Skin epidermis (tissue), 12 donors: Measurements from ENCODE around the gene PIWIL4.

Experiments used
- H3K27ac ChIP-seq, 21 experiments: fragments of 200-600 bp; sonication (generic) in 11 of 21; one replicate each; pipeline ENCODE4 v1.5.0; 2020; ENCODE audit warnings: mild to moderate bottlenecking in 3 of 21, inconsistent platforms in 2 of 21, moderate library complexity in 2 of 21
- H3K4me3 ChIP-seq, 7 experiments: fragments of 200-600 bp; sonication (generic) in 2 of 7; one replicate each; pipeline ENCODE4 v1.5.0; 2020; ENCODE audit warnings: inconsistent platforms in 2 of 7, mild to moderate bottlenecking in 2 of 7, moderate library complexity in 1 of 7

The PIWIL4 gene

DNA sequence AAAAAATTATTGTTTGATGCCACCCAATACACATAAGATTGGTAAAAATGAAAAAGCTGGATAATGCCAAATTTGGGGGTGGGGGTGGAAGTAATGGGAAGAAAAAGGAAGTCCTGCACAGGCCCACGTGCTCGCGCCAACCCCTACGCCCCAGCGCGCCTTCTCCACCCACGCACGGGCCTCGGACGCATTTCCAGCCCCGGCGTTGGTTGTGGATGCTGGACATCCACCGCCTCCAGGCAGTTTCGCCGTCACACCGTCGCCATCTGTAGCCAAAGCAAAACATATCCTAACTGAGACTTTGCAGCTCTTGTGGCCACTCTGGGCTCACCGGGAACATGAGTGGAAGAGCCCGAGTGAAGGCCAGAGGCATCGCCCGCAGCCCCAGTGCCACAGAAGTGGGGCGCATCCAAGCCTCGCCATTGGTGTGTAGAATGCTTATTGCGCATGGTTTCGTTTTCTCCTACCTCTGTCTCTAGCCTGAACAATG lies at the start of gene PIWIL4:
Gene PIWIL4 (plus strand): TSS at position 188 of the 490 bp plus-strand sequence. CDS start 151 bp downstream, at position 339.
- H3K4me3 ChIP-seq = no peak within 1 kb of the TSS
- H3K27ac ChIP-seq = no peak within 1 kb of the TSS

DNA sequence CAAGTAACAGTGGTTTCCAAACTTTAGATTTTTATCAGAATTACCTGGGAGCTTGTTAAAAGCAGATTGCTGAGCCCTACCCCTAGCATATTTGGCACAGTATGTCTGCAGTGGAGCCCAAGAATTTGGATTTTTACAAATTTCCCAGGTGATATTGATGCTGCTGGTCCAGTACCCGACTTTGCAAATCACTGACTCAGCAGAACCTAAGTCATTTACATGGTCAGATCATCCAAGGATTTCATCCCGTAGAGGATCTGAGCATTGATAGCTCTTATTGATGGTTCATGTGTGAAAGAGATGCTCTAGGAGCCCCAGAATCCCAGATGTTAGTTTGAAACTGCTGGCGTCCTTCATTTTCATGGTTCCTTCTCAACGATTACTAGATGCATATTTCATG lies 48.9 kb upstream of the PIWIL4 start:
- Histone ChIP-seq H3K4me3 (no peak overlapping the region), H3K27ac (no peak overlapping the region)

DNA sequence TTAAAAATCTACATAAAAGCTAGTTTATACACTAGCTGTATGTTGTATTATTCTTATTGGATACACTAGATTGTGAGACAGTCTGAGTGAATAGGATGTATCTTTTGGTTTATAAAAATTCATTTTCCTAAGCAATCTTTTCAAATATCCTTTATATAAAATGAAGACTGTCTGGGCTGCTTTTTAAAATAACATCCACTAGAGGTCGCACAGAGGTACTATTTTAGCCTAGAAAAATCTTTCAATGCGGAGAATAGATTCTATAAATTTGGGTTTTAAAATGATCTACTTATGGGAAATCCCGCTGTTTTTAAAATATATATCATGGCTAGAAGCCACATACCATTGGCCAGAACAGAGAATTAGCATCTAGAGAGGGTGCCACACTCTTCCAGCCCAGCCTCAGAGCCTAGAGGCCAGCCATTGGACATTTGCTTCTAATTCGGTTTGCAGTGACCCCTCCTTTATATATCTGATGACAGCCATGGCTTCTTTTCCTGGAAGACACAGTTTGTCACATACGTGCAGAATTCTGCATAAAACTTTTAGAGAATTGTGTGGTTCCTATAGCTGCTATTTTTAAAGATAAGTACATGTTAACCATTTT lies 47.6 kb upstream of the PIWIL4 start:
- H3K27ac ChIP-seq = no peak overlapping the region

DNA sequence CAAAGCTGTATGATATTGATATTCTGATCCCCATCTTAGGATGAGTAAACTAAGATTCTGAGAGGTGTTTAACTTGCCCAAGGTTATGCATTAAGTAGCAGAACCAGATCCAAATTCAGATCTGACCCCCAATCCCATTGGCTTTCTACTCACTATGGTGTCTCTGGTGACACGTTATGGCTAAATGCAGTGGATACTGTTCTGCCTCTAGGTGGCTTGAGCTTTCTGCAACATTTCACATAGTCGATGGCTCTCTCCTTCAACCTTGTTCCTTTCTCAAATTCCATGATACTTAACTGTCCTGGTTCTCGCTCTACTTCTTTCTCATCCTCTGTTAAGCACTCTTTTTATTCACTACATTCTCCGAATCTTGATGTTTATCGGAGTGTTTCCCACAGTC lies 45.5 kb upstream of the PIWIL4 start:
- Histone ChIP-seq H3K4me3 (no peak overlapping the region), H3K27ac (no peak overlapping the region)

More for the DNA sequence above, 47.6 kb upstream of the PIWIL4 start:
- H3K4me3 ChIP-seq = no peak overlapping the region

DNA sequence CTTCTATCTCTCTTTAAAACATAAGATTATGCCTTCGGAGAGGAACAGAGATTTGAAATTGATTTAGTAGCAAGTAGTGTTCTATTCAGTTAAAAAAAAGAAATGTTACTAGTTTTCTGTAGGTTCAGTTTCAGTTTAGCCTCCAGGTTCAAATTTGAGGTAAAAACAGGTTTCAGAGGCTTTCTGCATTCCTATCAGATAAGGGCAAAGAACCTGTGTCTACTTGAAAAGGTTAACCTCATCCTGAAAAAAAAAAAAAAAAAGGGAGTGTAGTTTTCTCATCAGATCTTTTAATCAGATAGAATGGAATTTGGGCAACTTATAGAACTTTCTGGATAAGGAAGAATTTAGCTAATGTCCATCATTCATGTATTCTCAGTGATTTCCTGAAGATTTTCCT lies 42.8 kb upstream of the PIWIL4 start:
- H3K4me3 ChIP-seq = no peak overlapping the region
- no peak overlapping the region for H3K27ac ChIP-seq

DNA sequence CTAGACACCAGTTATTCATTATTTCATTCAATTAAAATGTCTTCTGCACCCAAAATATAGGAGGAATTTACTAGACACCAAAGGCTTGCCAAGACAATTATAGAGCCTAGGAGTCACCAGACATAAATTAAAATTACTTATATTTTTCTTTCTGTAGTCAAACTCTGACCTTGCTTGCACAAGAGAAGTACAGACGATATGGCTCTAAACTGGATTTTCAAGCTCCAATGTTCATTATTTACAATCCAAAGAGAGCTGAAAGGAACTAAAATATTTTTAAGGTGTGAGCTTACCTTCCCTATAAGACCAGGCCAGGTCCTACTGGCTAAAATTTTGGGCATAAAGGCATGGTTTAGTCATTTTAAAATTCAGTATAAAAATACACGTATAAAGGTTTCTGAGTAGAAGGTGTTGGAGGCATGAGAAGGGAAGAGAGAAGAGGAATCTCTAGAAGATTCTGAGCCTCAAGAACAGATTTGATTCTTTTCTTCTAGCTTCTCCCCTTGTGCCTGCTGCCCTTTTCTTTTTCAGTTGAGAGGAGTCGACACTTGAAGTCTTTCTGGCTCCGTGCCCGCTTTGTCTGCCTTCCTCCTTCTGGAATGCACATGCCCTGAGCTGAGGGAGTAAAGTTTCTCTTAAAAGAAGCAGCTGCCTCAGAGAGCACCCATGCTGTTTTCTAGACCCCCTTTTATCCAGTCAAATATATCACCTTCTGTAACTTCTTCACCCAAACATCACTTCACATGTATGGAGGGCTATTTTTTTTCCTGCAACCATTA lies 41.4 kb upstream of the PIWIL4 start:
- H3K27ac ChIP-seq = peak overlapping the region in 1 of 21 experiments; percentile 19
- H3K4me3 ChIP-seq = no peak overlapping the region

DNA sequence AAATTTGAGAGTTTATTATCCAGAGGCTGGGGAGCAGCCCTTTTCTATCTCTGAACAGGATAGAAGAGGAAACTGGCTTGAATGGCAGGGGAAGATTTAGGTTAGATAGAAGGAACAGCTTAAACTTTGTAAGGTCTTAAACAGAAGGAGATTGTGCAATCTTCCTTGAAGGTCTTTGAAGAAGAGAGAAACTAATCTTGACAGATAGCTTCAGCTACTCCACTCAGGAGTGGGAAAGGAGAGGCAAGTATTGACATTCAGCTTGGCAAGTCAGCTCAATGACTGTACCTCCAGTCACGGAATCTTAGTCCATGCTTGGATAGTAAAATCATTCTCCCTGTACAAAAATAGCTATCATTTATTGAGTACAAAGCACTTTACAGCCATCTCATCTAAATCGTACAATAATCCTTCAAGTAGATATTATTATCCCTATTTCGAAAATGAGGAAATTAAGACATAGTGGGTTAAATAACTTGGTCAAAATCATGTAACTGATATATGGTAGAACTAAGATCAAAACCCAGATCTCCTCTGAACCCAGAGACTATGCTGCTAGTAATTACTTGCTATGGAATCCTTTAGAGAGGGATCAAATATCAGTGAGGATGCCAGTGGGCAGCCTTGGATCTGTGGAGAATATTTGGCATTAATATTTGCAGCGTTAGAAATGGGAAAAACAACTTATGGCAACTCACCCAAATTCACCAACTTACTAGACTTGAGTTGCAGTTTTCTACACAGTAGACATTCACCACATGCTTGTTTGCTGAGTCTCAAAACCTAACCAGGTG lies 40.3 kb upstream of the PIWIL4 start:
- no peak overlapping the region for H3K27ac ChIP-seq
- no peak overlapping the region for H3K4me3 ChIP-seq

DNA sequence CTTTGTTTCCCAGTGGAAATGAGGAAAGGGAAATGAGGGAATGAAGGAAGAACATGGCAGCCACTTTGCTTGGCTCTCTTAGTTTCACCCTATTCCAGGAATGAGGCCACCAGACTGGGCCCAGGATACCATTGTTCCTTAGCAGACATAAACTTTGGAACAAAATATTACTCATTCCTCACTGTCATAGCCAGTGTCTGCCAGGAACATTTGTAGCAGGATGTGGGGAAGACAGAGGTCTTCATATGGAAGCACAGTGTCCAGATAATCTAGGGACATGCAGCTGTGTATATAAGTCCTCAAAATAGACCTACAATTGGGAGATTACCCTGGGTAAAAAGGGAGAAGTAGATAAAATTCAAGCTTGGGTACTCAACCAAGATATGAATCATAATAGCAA lies 38.6 kb upstream of the PIWIL4 start:
- H3K4me3 ChIP-seq = no peak overlapping the region
- H3K27ac ChIP-seq = no peak overlapping the region

DNA sequence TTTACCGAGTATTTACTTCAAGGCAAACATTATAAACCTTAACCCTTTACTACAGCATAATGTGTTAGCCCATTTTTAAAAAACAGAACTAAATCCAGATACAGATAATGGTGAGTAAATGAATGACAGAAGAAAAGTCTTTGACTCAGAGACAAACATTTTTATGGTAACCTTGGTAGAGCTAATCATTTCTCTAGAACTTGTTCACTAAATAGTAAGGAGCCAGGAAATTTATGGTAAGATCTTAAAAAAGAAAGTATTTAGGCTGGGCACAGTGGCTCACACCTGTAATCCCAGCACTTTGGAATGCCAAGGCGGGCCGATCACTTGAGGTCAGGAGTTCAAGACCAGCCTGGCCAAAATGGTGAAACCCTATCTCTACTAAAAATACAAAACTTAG lies 35.0 kb upstream of the PIWIL4 start:
- no peak overlapping the region for H3K27ac ChIP-seq
- no peak overlapping the region for H3K4me3 ChIP-seq

DNA sequence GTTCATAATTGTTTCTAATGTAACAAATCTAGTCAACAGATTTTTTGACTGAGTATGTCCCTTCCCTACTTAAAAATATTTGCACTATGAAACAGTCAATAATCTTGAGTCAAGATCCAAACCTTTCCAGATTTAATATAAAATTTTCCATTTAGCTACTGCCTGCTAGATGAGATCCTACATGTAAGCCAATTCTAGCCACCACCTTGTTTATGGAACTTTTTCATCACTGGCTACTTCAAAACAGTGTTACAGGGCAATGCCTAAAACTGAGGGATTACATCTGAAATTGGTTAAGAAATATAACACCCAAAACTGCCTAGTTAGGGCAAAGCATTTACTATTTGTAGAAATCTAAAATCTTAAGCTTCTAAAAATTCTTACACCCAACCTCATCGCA lies 34.0 kb upstream of the PIWIL4 start:
- no peak overlapping the region for H3K4me3 ChIP-seq
- H3K27ac ChIP-seq = no peak overlapping the region

DNA sequence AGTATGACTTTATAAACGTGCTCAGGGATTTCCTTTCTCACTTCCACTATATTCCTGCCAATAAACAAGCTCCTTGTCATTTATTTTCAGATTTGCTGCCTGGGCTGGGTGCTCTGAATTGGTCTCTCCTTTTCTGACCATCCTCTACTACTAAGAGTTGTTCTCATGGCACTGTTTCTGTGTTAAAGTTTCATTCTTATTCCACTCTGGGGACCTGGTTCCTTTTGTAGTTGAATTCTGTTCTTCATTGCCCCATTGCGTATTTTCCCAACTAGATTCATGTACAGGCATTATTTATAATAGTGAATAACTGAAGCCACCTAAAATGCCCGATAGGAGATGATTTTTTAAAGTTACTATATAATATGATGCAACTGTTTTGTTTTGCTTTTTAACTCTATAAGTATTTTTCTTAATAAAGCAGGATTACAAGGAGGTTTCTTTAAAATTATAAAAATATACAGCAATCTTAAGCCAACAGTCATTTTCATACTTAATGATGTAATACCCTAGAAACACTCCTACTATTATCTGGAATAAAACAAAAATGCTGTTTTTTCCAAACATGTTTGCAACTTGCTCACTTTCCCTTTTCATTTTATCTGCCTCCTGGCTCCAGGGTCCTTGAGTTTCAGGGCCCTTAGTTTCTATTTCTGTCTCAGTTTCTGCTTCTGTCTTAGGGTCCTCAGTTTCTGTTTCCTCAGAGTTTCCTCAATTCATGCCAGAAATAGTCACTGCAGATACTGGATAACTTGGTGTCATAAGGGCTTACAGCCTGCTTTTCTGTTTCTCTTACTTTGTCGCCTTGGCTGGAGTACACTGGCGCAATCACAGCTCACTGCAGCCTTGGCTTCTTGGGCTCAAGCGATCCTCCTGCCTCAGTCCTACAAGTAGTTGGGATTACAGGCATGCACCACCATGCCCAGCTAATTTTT lies 33.2 kb upstream of the PIWIL4 start:
- peak overlapping the region in 1 of 21 experiments; percentile 29 for H3K27ac ChIP-seq
- no peak overlapping the region for H3K4me3 ChIP-seq

DNA sequence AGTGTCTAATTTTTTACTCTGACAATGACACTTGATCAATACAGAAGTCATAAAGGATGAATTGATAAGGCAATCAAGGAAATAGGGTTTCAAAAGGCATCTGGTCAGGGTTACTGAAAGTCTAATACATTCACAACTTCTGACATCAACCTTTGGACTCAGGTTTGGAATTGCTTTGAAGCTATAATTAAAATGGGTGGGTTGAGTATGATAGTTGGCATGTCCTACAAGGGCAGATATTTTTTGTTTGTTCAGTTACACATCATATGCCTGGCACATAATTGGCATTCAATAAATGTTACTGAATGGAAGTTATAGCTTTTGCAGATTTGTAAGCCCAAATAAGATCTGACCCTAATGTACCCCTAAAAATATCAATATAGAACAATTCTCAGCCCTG lies 30.8 kb upstream of the PIWIL4 start:
- Histone ChIP-seq H3K27ac (no peak overlapping the region), H3K4me3 (no peak overlapping the region)

DNA sequence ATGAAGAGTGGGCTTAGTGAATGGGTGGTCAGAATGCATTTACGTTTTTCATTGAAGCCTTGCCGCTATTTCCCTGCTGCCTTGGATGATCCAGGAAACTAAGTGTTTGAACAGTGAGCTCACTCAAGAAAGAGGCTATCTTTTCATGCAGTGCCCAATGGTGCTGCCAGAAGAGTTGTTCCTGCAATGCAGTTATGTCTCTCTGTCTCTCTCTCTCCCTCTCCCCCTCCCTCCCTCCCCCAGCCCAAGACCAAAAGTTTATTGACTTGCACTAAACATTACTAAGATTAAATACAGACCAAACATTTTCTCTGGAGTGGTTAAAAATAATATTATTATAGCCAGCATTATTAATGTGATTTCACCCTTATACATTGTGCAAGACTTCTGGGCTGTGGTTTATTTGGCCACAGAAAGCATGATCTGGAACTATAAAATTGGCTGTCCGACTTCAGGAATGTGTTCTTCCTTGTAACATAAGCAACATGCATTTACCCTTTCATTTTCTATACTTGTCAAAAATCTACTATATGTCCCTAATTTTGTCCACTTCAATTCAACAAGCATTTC lies 30.1 kb upstream of the PIWIL4 start:
- Histone ChIP-seq H3K4me3 (no peak overlapping the region), H3K27ac (no peak overlapping the region)

DNA sequence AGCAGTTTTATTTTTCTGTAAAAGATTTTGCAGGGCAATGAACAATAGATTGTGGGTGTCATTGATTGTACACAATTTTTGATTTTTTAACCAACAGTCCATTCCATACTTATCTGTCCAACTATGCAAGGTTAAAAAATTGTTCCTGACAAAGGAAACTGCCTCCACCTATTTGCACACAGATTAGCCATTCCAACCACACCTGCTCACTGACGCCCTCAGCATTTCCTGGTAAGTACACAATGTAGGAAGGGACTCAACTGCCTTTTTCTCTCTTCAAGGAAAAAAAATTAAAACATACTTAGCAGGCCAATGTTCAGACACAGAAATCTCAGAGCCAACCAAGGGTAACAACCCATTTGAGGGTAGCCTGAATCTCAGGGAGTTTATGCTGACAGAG lies 27.7 kb upstream of the PIWIL4 start:
- Histone ChIP-seq H3K27ac (no peak overlapping the region), H3K4me3 (no peak overlapping the region)

DNA sequence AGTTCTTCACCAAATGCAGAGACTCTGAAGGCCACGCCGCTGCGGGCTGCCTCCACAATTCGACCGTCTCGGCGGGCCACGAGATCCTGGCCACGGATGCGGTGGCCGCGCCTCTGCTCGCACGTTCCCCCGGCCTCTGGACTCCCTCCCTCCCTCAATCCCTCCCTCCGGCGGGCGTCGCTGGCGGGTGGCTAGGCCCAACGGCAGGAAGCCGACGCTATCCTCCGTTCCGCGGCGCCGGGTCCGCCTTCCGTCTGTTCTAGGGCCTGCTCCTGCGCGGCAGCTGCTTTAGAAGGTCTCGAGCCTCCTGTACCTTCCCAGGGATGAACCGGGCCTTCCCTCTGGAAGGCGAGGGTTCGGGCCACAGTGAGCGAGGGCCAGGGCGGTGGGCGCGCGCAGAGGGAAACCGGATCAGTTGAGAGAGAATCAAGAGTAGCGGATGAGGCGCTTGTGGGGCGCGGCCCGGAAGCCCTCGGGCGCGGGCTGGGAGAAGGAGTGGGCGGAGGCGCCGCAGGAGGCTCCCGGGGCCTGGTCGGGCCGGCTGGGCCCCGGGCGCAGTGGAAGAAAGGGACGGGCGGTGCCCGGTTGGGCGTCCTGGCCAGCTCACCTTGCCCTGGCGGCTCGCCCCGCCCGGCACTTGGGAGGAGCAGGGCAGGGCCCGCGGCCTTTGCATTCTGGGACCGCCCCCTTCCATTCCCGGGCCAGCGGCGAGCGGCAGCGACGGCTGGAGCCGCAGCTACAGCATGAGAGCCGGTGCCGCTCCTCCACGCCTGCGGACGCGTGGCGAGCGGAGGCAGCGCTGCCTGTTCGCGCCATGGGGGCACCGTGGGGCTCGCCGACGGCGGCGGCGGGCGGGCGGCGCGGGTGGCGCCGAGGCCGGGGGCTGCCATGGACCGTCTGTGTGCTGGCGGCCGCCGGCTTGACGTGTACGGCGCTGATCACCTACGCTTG lies 23.2 kb upstream of the PIWIL4 start, which contains the start of gene FUT4:
Gene FUT4 (plus strand): TSS at position 227 of the 951 bp plus-strand sequence. CDS start 213 bp downstream, at position 440.
- peak within 1 kb of the TSS; percentile 84 to 98 (median 94) for H3K27ac ChIP-seq
- H3K4me3 ChIP-seq = peak within 1 kb of the TSS; percentile 55 to 80 (median 71)

DNA sequence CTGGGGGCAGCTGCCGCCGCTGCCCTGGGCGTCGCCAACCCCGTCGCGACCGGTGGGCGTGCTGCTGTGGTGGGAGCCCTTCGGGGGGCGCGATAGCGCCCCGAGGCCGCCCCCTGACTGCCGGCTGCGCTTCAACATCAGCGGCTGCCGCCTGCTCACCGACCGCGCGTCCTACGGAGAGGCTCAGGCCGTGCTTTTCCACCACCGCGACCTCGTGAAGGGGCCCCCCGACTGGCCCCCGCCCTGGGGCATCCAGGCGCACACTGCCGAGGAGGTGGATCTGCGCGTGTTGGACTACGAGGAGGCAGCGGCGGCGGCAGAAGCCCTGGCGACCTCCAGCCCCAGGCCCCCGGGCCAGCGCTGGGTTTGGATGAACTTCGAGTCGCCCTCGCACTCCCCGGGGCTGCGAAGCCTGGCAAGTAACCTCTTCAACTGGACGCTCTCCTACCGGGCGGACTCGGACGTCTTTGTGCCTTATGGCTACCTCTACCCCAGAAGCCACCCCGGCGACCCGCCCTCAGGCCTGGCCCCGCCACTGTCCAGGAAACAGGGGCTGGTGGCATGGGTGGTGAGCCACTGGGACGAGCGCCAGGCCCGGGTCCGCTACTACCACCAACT lies 22.4 kb upstream of the PIWIL4 start:
- Histone ChIP-seq H3K4me3 (peak overlapping the region; percentile 55 to 80 (median 71)), H3K27ac (peak overlapping the region; percentile 84 to 98 (median 94))
